ENCODE results near the gene FBXO38.

FBXO38 gene

GRCh38 chr5:148427370-148428042 is 43.7 kb downstream of the FBXO38 start:
- Histone ChIP-seq H3K18ac (ENCODE audit: low read length) (no peak overlapping the region), H3K4me1 (ENCODE audit: control insufficient read depth in 2 of 2, insufficient read depth in 1 of 2, low read depth in 1 of 2, low read length in 2 of 2) (peaks cover 0 to 2% of the 10 kb centered on the region in 2 donors), H3K14ac (ENCODE audit: low read length) (no peak overlapping the region), H2BK5ac (ENCODE audit: low read length) (no peak overlapping the region), H3K4me2 (ENCODE audit: insufficient read depth, low read length, poor library complexity, severe bottlenecking) (no peak overlapping the region), H4K8ac (ENCODE audit: low read depth, low read length) (no peak overlapping the region), H3K23ac (ENCODE audit: low read depth, low read length, poor library complexity) (no peak overlapping the region), H3K4me3 (ENCODE audit: low read length in 2 of 2) (no peak overlapping the region), H2BK12ac (ENCODE audit: low read length) (no peak overlapping the region), H4K91ac (ENCODE audit: low read depth, low read length, poor library complexity) (no peak overlapping the region), H2AK5ac (ENCODE audit: low read depth, low read length) (no peak overlapping the region), H3K36me3 (replicated peaks in 1 of 2; ENCODE audit: control insufficient read depth in 2 of 2, insufficient read depth in 2 of 2, low read length in 2 of 2) (peaks cover 21 to 93% of the 10 kb centered on the region in 2 donors), H3K79me1 (ENCODE audit: low read depth, low read length) (no peaks in the 10 kb centered on the region), H2BK15ac (ENCODE audit: low read length) (no peak overlapping the region), H3K27ac (replicated peaks; ENCODE audit: low read length) (no peak overlapping the region), H3K9ac (ENCODE audit: low read depth, low read length, poor library complexity) (no peak overlapping the region), H3K27me3 (ENCODE audit: control insufficient read depth in 3 of 3, insufficient read depth in 3 of 3, low read depth in 1 of 3, low read length in 3 of 3) (no peaks in the 10 kb centered on the region), H2BK120ac (ENCODE audit: low read depth, low read length) (no peak overlapping the region), H2AFZ (ENCODE audit: low read length) (no peak overlapping the region), H3K9me3 (replicated peaks in 1 of 2; ENCODE audit: control insufficient read depth in 2 of 2, insufficient read depth in 1 of 2, low read depth in 1 of 2, low read length in 2 of 2) (no peaks in the 10 kb centered on the region), H3K4ac (ENCODE audit: low read length) (no peak overlapping the region)
- no peak for DNase-seq (ENCODE audit: low spot score)
- WGBS, 2 donors (ENCODE audit: extremely low coverage in 2 of 2, insufficient read length in 2 of 2, insufficient replicate concordance in 1 of 2), result no CpG with 5 or more reads among the region's 14 CpGs

GRCh38 chr5:148428848-148429247 is 45.1 kb downstream of the FBXO38 start:
- Histone ChIP-seq H3K4me2 (ENCODE audit: insufficient read depth, low read length, poor library complexity, severe bottlenecking) (no peak overlapping the region), H4K8ac (ENCODE audit: low read depth, low read length) (no peak overlapping the region), H3K9ac (ENCODE audit: low read depth, low read length, poor library complexity) (no peak overlapping the region), H2BK120ac (ENCODE audit: low read depth, low read length) (no peak overlapping the region), H3K4me3 (ENCODE audit: low read length in 2 of 2) (no peak overlapping the region), H3K4ac (ENCODE audit: low read length) (no peak overlapping the region), H3K79me1 (ENCODE audit: low read depth, low read length) (no peaks in the 10 kb centered on the region), H3K27ac (replicated peaks; ENCODE audit: low read length) (no peak overlapping the region), H2AK5ac (ENCODE audit: low read depth, low read length) (no peak overlapping the region), H2BK5ac (ENCODE audit: low read length) (no peak overlapping the region), H3K18ac (ENCODE audit: low read length) (no peak overlapping the region), H4K91ac (ENCODE audit: low read depth, low read length, poor library complexity) (no peak overlapping the region), H3K27me3 (ENCODE audit: control insufficient read depth in 3 of 3, insufficient read depth in 3 of 3, low read depth in 1 of 3, low read length in 3 of 3) (no peaks in the 10 kb centered on the region), H2BK15ac (ENCODE audit: low read length) (no peak overlapping the region), H3K4me1 (ENCODE audit: control insufficient read depth in 2 of 2, insufficient read depth in 1 of 2, low read depth in 1 of 2, low read length in 2 of 2) (peaks cover 0 to 2% of the 10 kb centered on the region in 2 donors), H3K14ac (ENCODE audit: low read length) (no peak overlapping the region), H3K23ac (ENCODE audit: low read depth, low read length, poor library complexity) (no peak overlapping the region), H2BK12ac (ENCODE audit: low read length) (no peak overlapping the region), H3K9me3 (replicated peaks in 1 of 2; ENCODE audit: control insufficient read depth in 2 of 2, insufficient read depth in 1 of 2, low read depth in 1 of 2, low read length in 2 of 2) (no peaks in the 10 kb centered on the region), H2AFZ (ENCODE audit: low read length) (no peak overlapping the region), H3K36me3 (replicated peaks in 1 of 2; ENCODE audit: control insufficient read depth in 2 of 2, insufficient read depth in 2 of 2, low read length in 2 of 2) (peaks cover 21 to 93% of the 10 kb centered on the region in 2 donors)
- no CpG with 5 or more reads among the region's 2 CpGs for WGBS, 2 donors (ENCODE audit: extremely low coverage in 2 of 2, insufficient read length in 2 of 2, insufficient replicate concordance in 1 of 2)
- no peak for DNase-seq (ENCODE audit: low spot score)

GRCh38 chr5:148433826-148434225 is 50.1 kb downstream of the FBXO38 start:
- WGBS, 2 donors (ENCODE audit: extremely low coverage in 2 of 2, insufficient read length in 2 of 2, insufficient replicate concordance in 1 of 2), result no CpG with 5 or more reads among the region's 3 CpGs
- no peak overlapping the region for H4K8ac ChIP-seq (ENCODE audit: low read depth, low read length)
- H3K27me3 ChIP-seq (ENCODE audit: control insufficient read depth in 3 of 3, insufficient read depth in 3 of 3, low read depth in 1 of 3, low read length in 3 of 3), result no peaks in the 10 kb centered on the region
- H2BK120ac ChIP-seq (ENCODE audit: low read depth, low read length), result no peak overlapping the region
- H3K27ac ChIP-seq (replicated peaks; ENCODE audit: low read length), result no peak overlapping the region
- H3K9ac ChIP-seq (ENCODE audit: low read depth, low read length, poor library complexity), result no peak overlapping the region
- DNase-seq (ENCODE audit: low spot score), result no peak
- H2AFZ ChIP-seq (ENCODE audit: low read length), result no peak overlapping the region
- no peak overlapping the region for H3K18ac ChIP-seq (ENCODE audit: low read length)
- H4K91ac ChIP-seq (ENCODE audit: low read depth, low read length, poor library complexity), result no peak overlapping the region
- H3K4me1 ChIP-seq (ENCODE audit: control insufficient read depth in 2 of 2, insufficient read depth in 1 of 2, low read depth in 1 of 2, low read length in 2 of 2), result peaks cover 0 to 2% of the 10 kb centered on the region in 2 donors
- no peak overlapping the region for H2AK5ac ChIP-seq (ENCODE audit: low read depth, low read length)
- no peak overlapping the region for H3K4me3 ChIP-seq (ENCODE audit: low read length in 2 of 2)
- H3K79me1 ChIP-seq (ENCODE audit: low read depth, low read length), result no peaks in the 10 kb centered on the region
- no peaks in the 10 kb centered on the region for H3K9me3 ChIP-seq (replicated peaks in 1 of 2; ENCODE audit: control insufficient read depth in 2 of 2, insufficient read depth in 1 of 2, low read depth in 1 of 2, low read length in 2 of 2)
- H3K23ac ChIP-seq (ENCODE audit: low read depth, low read length, poor library complexity), result no peak overlapping the region
- peaks cover 4 to 88% of the 10 kb centered on the region in 2 donors for H3K36me3 ChIP-seq (replicated peaks in 1 of 2; ENCODE audit: control insufficient read depth in 2 of 2, insufficient read depth in 2 of 2, low read length in 2 of 2)
- no peak overlapping the region for H3K4ac ChIP-seq (ENCODE audit: low read length)
- no peak overlapping the region for H2BK15ac ChIP-seq (ENCODE audit: low read length)
- no peak overlapping the region for H3K14ac ChIP-seq (ENCODE audit: low read length)
- no peak overlapping the region for H2BK12ac ChIP-seq (ENCODE audit: low read length)
- no peak overlapping the region for H3K4me2 ChIP-seq (ENCODE audit: insufficient read depth, low read length, poor library complexity, severe bottlenecking)
- no peak overlapping the region for H2BK5ac ChIP-seq (ENCODE audit: low read length)

GRCh38 chr5:148436029-148436428 is 52.3 kb downstream of the FBXO38 start:
- Histone ChIP-seq H2BK5ac (ENCODE audit: low read length) (no peak overlapping the region), H3K14ac (ENCODE audit: low read length) (no peak overlapping the region), H2AK5ac (ENCODE audit: low read depth, low read length) (no peak overlapping the region), H3K18ac (ENCODE audit: low read length) (no peak overlapping the region), H3K79me1 (ENCODE audit: low read depth, low read length) (no peaks in the 10 kb centered on the region), H3K4ac (ENCODE audit: low read length) (no peak overlapping the region), H2BK120ac (ENCODE audit: low read depth, low read length) (no peak overlapping the region), H3K9ac (ENCODE audit: low read depth, low read length, poor library complexity) (no peak overlapping the region), H3K4me3 (ENCODE audit: low read length in 2 of 2) (no peak overlapping the region), H4K8ac (ENCODE audit: low read depth, low read length) (no peak overlapping the region), H4K91ac (ENCODE audit: low read depth, low read length, poor library complexity) (no peak overlapping the region), H3K23ac (ENCODE audit: low read depth, low read length, poor library complexity) (no peak overlapping the region), H3K9me3 (replicated peaks in 1 of 2; ENCODE audit: control insufficient read depth in 2 of 2, insufficient read depth in 1 of 2, low read depth in 1 of 2, low read length in 2 of 2) (no peaks in the 10 kb centered on the region), H3K4me2 (ENCODE audit: insufficient read depth, low read length, poor library complexity, severe bottlenecking) (no peak overlapping the region), H2BK15ac (ENCODE audit: low read length) (no peak overlapping the region), H3K36me3 (replicated peaks in 1 of 2; ENCODE audit: control insufficient read depth in 2 of 2, insufficient read depth in 2 of 2, low read length in 2 of 2) (peaks cover 6 to 93% of the 10 kb centered on the region in 2 donors), H3K27ac (replicated peaks; ENCODE audit: low read length) (no peak overlapping the region), H2BK12ac (ENCODE audit: low read length) (no peak overlapping the region), H2AFZ (ENCODE audit: low read length) (no peak overlapping the region), H3K4me1 (ENCODE audit: control insufficient read depth in 2 of 2, insufficient read depth in 1 of 2, low read depth in 1 of 2, low read length in 2 of 2) (peaks cover 0 to 2% of the 10 kb centered on the region in 2 donors), H3K27me3 (ENCODE audit: control insufficient read depth in 3 of 3, insufficient read depth in 3 of 3, low read depth in 1 of 3, low read length in 3 of 3) (no peaks in the 10 kb centered on the region)
- WGBS, 2 donors (ENCODE audit: extremely low coverage in 2 of 2, insufficient read length in 2 of 2, insufficient replicate concordance in 1 of 2), result no CpG with 5 or more reads among the region's 3 CpGs
- no peak for DNase-seq (ENCODE audit: low spot score)

Data from neuronal stem cell (in vitro differentiated cells).